Fibroblast of mammary gland (primary cell): ENCODE measurements around the gene ABCC10.

Source experiments
- DNase-seq: peaks from one replicate; pipeline ENCODE4 v3.0.0-alpha.2; 2010; ENCODE audit warnings: low read depth
- H3K4me3 ChIP-seq: 2 replicates; pipeline ENCODE4 v1.5.1; 2011; ENCODE audit warnings: low read depth, mild to moderate bottlenecking, low read length, moderate library complexity; ENCODE audit not compliant: control insufficient read depth
- CTCF ChIP-seq: conservative IDR thresholded peaks from 2 replicates; pipeline ENCODE4 v1.5.1; 2011; ENCODE audit warnings: low read depth, low read length, inconsistent platforms; ENCODE audit not compliant: control insufficient read depth, insufficient read depth

ABCC10 gene

GRCh38 chr6:43447604-43448003, 20.3 kb downstream of the ABCC10 start:
- DNase-seq: no peak
- TF ChIP-seq CTCF: no peak
- H3K4me3 ChIP-seq: no peak overlapping the region

GRCh38 chr6:43448916-43449315, 21.6 kb downstream of the ABCC10 start:
- DNase-seq: no peak
- no peak for TF ChIP-seq CTCF
- no peak overlapping the region for H3K4me3 ChIP-seq

GRCh38 chr6:43450699-43451131, 23.4 kb downstream of the ABCC10 start:
- no peak for DNase-seq
- TF ChIP-seq CTCF: no peak
- no peak overlapping the region for H3K4me3 ChIP-seq

- no peak for TF ChIP-seq CTCF
- H3K4me3 ChIP-seq: no peak overlapping the region
- DNase-seq: no peak
Measured at GRCh38 chr6:43451348-43451747, 24.0 kb downstream of the ABCC10 start.

GRCh38 chr6:43451939-43452338, 24.6 kb downstream of the ABCC10 start:
- TF ChIP-seq CTCF: no peak
- no peak overlapping the region for H3K4me3 ChIP-seq
- DNase-seq: no peak

GRCh38 chr6:43452896-43453295, 25.6 kb downstream of the ABCC10 start:
- TF ChIP-seq CTCF: no peak
- DNase-seq: no peak
- H3K4me3 ChIP-seq: no peak overlapping the region

GRCh38 chr6:43453831-43454230, 26.5 kb downstream of the ABCC10 start:
- no peak for TF ChIP-seq CTCF
- DNase-seq: no peak
- H3K4me3 ChIP-seq: no peak overlapping the region
